Muscle layer of colon (tissue), 2 donors: Measurements from ENCODE around the gene CAPN5.
A peak's percentile ranks its signal among the peaks of the same experiment; 100 is the strongest.
"Not testable (repeated sequence)": the region's sequence is repeated elsewhere in the genome, so short reads cannot be mapped to it uniquely, and the experiment has no call there.

Source experiments
- H3K27ac ChIP-seq: one replicate; pipeline ENCODE4 v1.7.0; 2013; ENCODE audit warnings: low read depth, mild to moderate bottlenecking, low read length, moderate library complexity
- H3K27me3 ChIP-seq, 2 donors: one replicate each; pipeline ENCODE4 v1.7.0; 2013; ENCODE audit warnings: low read length in 2 of 2, mild to moderate bottlenecking in 2 of 2; ENCODE audit not compliant: insufficient read depth in 2 of 2, control insufficient read depth in 1 of 2
- H3K36me3 ChIP-seq: one replicate; pipeline ENCODE4 v1.7.0; 2013; ENCODE audit warnings: mild to moderate bottlenecking, low read length; ENCODE audit not compliant: insufficient read depth
- H3K4me1 ChIP-seq: one replicate; pipeline ENCODE4 v1.7.0; 2013; ENCODE audit warnings: mild to moderate bottlenecking, low read length; ENCODE audit not compliant: insufficient read depth
- H3K4me3 ChIP-seq, 2 donors: one replicate each; pipeline ENCODE4 v1.7.0; 2013; ENCODE audit warnings: low read length in 2 of 2, low read depth in 1 of 2, mild to moderate bottlenecking in 1 of 2, moderate library complexity in 1 of 2
- H3K9ac ChIP-seq: one replicate; pipeline ENCODE4 v1.7.0; 2013; ENCODE audit warnings: low read length
- H3K9me3 ChIP-seq: one replicate; pipeline ENCODE4 v1.7.0; 2013; ENCODE audit warnings: mild to moderate bottlenecking, low read length
- donor health status: abdominal sarcoma.
- donor health status: Adenocarcinoma of cecum.

The CAPN5 gene

GRCh38 chr11:77056814-77057402, 9.9 kb upstream of the CAPN5 start:
- H3K27ac ChIP-seq, result no peak overlapping the region
- no peak overlapping the region for H3K9ac ChIP-seq
- no peaks in the 10 kb centered on the region for H3K9me3 ChIP-seq
- H3K4me1 ChIP-seq, result no peaks in the 10 kb centered on the region
- H3K4me3 ChIP-seq, result no peak overlapping the region
- H3K27me3 ChIP-seq, result no peaks in the 10 kb centered on the region
- H3K36me3 ChIP-seq, result no peaks in the 10 kb centered on the region

DNA sequence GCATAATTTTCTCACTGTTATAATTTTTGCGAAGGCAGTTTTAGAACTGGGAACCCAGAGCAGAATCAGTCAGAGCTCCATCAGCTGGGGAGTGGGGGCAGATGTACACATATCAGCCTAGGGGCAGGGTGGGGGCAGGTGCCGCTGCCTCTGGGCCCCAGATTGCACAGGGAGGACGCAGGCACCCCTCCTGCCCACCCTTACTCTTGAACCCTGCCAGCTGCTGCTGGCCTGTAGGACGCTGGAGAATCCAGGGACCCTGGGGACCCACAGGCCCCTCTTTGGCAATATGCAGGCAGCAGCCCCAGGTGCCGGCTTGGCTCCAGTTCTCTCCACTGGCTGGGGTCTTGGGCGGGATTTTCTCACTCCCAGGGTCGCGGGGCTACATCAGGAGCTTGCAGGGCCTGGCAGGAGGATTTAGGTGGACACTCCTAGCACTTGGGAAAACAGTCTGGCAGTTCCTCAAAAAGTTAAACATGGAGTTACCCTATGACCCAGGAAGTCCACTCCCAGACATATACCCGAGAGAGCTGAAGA, 8.8 kb upstream of the CAPN5 start:
- H3K9me3 ChIP-seq, result no peaks in the 10 kb centered on the region
- no peak overlapping the region for H3K9ac ChIP-seq
- H3K27me3 ChIP-seq, result no peaks in the 10 kb centered on the region
- no peak overlapping the region for H3K4me3 ChIP-seq
- H3K4me1 ChIP-seq, result no peaks in the 10 kb centered on the region
- H3K27ac ChIP-seq, result no peak overlapping the region
- H3K36me3 ChIP-seq, result no peaks in the 10 kb centered on the region

GRCh38 chr11:77058900-77059299, 7.9 kb upstream of the CAPN5 start:
- Histone ChIP-seq H3K9ac (no peak overlapping the region), H3K36me3 (no peaks in the 10 kb centered on the region), H3K9me3 (no peaks in the 10 kb centered on the region), H3K4me3 (no peak overlapping the region), H3K4me1 (no peaks in the 10 kb centered on the region), H3K27me3 (no peaks in the 10 kb centered on the region), H3K27ac (no peak overlapping the region)

DNA sequence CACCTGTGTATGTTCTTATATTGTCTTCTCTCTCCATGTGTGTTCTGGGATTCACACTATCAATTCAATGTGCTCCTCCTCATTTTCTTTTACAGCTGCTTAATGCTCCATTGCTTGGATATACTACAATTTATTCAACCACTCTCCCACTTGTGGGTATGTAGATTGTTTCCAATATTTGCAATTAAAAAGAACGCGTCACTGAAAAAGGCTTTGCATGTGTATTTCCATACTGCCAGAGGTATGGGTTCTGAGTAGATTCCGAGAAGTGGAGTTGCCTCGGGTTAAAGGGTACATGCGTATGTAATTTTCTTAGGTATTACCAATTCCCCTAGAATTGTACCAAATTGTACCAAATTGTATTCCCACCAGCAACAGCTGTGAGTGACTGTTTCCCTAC, 7.0 kb upstream of the CAPN5 start:
- H3K27me3 ChIP-seq, result no peaks in the 10 kb centered on the region
- H3K9ac ChIP-seq, result no peak overlapping the region
- no peaks in the 10 kb centered on the region for H3K4me1 ChIP-seq
- no peaks in the 10 kb centered on the region for H3K36me3 ChIP-seq
- H3K27ac ChIP-seq, result no peak overlapping the region
- H3K4me3 ChIP-seq, result no peak overlapping the region
- H3K9me3 ChIP-seq, result no peaks in the 10 kb centered on the region

- no peak overlapping the region for H3K27ac ChIP-seq
- H3K9me3 ChIP-seq, result no peaks in the 10 kb centered on the region
- H3K9ac ChIP-seq, result no peak overlapping the region
- no peaks in the 10 kb centered on the region for H3K27me3 ChIP-seq
- H3K4me1 ChIP-seq, result no peaks in the 10 kb centered on the region
- H3K36me3 ChIP-seq, result no peaks in the 10 kb centered on the region
- H3K4me3 ChIP-seq, result no peak overlapping the region
Measured at GRCh38 chr11:77060234-77060633, 6.5 kb upstream of the CAPN5 start.

GRCh38 chr11:77061258-77061657, 5.5 kb upstream of the CAPN5 start:
- H3K27ac ChIP-seq, H3K4me3 ChIP-seq: not testable (repeated sequence)

GRCh38 chr11:77062924-77063323, 3.8 kb upstream of the CAPN5 start:
- Histone ChIP-seq H3K4me3 (no peak overlapping the region), H3K27ac (no peak overlapping the region), H3K9ac (no peak overlapping the region), H3K36me3 (no peaks in the 10 kb centered on the region), H3K27me3 (no peaks in the 10 kb centered on the region), H3K4me1 (peaks cover 14% of the 10 kb centered on the region), H3K9me3 (no peaks in the 10 kb centered on the region)

More at GRCh38 chr11:77061258-77061657, 5.5 kb upstream of the CAPN5 start:
- not testable (repeated sequence) for H3K9ac ChIP-seq, H3K27me3 ChIP-seq, H3K9me3 ChIP-seq, H3K4me1 ChIP-seq, H3K36me3 ChIP-seq

DNA sequence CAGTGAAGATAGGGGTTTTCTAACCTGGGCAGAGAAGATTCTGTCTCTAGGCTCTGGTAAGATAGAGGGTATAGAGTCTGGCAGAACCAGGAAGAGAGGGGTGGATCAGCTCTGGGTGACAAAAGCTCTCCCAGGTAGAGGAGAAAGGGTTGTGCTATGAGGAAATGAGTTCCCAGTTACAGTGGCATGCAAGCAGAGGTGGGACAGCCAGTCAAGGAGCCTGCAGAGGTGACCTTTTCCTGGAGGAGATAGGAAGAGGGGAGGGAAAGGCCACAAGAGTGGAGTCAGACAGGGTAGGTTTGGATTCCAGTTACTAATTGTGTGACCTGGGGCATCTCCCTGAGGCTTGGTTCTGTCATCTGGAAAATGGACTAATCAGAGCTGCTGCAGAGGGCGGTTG, 3.4 kb upstream of the CAPN5 start:
- Histone ChIP-seq H3K4me3 (no peak overlapping the region), H3K9ac (no peak overlapping the region), H3K9me3 (no peaks in the 10 kb centered on the region), H3K27me3 (no peaks in the 10 kb centered on the region), H3K4me1 (peaks cover 19% of the 10 kb centered on the region), H3K36me3 (no peaks in the 10 kb centered on the region), H3K27ac (no peak overlapping the region)

GRCh38 chr11:77063861-77064260, 2.9 kb upstream of the CAPN5 start:
- Histone ChIP-seq H3K27ac (no peak overlapping the region), H3K9me3 (no peaks in the 10 kb centered on the region), H3K27me3 (no peaks in the 10 kb centered on the region), H3K4me3 (no peak overlapping the region), H3K9ac (no peak overlapping the region), H3K4me1 (peaks cover 23% of the 10 kb centered on the region), H3K36me3 (no peaks in the 10 kb centered on the region)

GRCh38 chr11:77064648-77065217, 2.0 kb upstream of the CAPN5 start:
- H3K4me1 ChIP-seq, result peaks cover 23% of the 10 kb centered on the region
- no peak overlapping the region for H3K27ac ChIP-seq
- H3K27me3 ChIP-seq, result no peaks in the 10 kb centered on the region
- no peak overlapping the region for H3K9ac ChIP-seq
- no peaks in the 10 kb centered on the region for H3K9me3 ChIP-seq
- no peaks in the 10 kb centered on the region for H3K36me3 ChIP-seq
- no peak overlapping the region for H3K4me3 ChIP-seq

DNA sequence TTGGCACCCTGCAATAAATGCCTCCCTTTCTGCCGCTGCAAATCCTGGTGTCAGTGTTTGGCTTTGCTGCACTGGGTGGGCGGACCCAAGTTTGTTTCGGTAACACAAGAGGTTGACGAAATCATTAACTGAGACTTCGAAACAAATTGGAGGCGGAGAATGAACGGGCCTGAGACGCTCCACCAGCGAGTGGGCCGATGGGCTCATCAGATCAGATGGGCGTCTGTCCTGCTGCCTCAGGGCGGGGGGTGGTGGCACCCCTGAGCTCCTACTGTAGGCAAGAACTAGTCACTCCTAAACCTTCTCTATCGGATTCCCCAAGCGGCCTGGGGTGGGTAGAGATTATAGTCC, 918 bp upstream of the CAPN5 start:
- H3K9ac ChIP-seq, result peak overlapping the region; percentile 71
- H3K4me1 ChIP-seq, result peaks cover 23% of the 10 kb centered on the region
- no peaks in the 10 kb centered on the region for H3K27me3 ChIP-seq
- no peaks in the 10 kb centered on the region for H3K9me3 ChIP-seq
- peak overlapping the region; percentile 79 to 92 for H3K4me3 ChIP-seq
- H3K27ac ChIP-seq, result peak overlapping the region; percentile 89
- H3K36me3 ChIP-seq, result no peaks in the 10 kb centered on the region

DNA sequence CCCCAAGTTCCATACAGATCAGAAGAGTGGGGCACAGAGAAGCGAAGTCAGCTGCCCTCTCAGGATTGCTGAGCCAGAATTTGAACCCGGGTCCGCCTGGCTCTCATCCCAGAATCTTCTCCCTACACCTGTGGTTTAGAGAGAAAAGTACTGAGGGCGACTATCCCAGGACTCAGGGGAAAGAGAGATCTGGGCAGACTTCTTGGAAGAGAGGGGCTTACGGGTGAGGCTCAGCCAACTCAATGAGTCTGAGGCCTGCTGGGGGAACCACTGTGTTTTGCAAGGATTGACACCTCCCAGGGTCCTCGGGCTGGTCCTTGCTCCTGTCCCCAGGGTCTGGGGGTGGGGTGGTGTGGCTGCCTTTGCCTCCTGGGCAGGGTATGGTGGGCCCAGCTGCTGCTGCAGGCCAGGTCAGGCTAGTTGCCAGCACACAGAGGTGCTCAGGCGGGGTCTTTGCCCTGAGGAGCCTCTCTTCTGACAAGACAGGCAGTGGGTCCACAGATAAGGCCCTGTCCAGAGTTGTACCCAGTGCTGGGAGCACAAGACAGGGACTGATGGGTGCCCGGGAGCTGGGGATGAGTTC, 1.2 kb downstream of the CAPN5 start:
- Histone ChIP-seq H3K9me3 (no peaks in the 10 kb centered on the region), H3K36me3 (no peaks in the 10 kb centered on the region), H3K9ac (peak overlapping the region; percentile 0), H3K4me3 (peak overlapping the region in 1 of 2 donors; percentile 79), H3K4me1 (peaks cover 35% of the 10 kb centered on the region), H3K27me3 (no peaks in the 10 kb centered on the region), H3K27ac (no peak overlapping the region)
